H1 (cell line): ENCODE results near the gene CFAP92. TPM values are rescaled to one million over a fixed set of nuclear protein-coding genes. Genes with fewer than 3 reads are reported as not detected.

Source experiments
- CTCF ChIA-PET: fragments of 300-600 bp; sonication (Branson Sonifier 250); formaldehyde crosslinking; loops from one replicate; lab custom pipeline; 2021; ENCODE audit not compliant: partially characterized antibody; lab: Charles Lee
- POLR2A ChIA-PET: fragments of 300-600 bp; sonication (Branson Sonifier 250); formaldehyde crosslinking; loops from one replicate; lab custom pipeline; 2021; ENCODE audit warnings: inconsistent platforms; ENCODE audit not compliant: partially characterized antibody; lab: Charles Lee
- DNase-seq, 2 experiments: peaks; one replicate each; pipeline versions ENCODE4 v3.0.0 to v3.0.0-alpha.2; 2010 to 2022; ENCODE audit warnings: low spot score in 2 of 2, low read depth in 1 of 2, mixed read lengths in 1 of 2
- FAIRE-seq: peaks from 2 replicates; lab custom pipeline; 2011; peaks lifted over from hg19 to GRCh38; lab: Jason Lieb, UNC
- H2AFZ ChIP-seq: 2 replicates; pipeline ENCODE4 v1.8.1; 2012; ENCODE audit warnings: low read length, inconsistent platforms
- H2AK5ac ChIP-seq: 2 replicates; pipeline ENCODE4 v1.6.1; 2013; ENCODE audit warnings: low read depth, low read length
- H2BK120ac ChIP-seq: replicated peaks from 2 replicates; pipeline ENCODE3; 2013; ENCODE audit warnings: low read depth, low read length, inconsistent platforms
- H2BK12ac ChIP-seq: 2 replicates; pipeline ENCODE4 v1.6.1; 2013; ENCODE audit warnings: low read depth, low read length
- H2BK15ac ChIP-seq: 2 replicates; pipeline ENCODE4 v1.6.1; 2013; ENCODE audit warnings: low read length
- H2BK20ac ChIP-seq: 2 replicates; pipeline ENCODE4 v1.6.1; 2013; ENCODE audit warnings: low read length
- H2BK5ac ChIP-seq: 2 replicates; pipeline ENCODE4 v1.6.1; 2013; ENCODE audit warnings: low read depth, low read length
- H3K14ac ChIP-seq: 2 replicates; pipeline ENCODE4 v1.6.1; 2013; ENCODE audit warnings: inconsistent platforms; ENCODE audit not compliant: insufficient read length
- H3K18ac ChIP-seq: 2 replicates; pipeline ENCODE4 v1.6.1; 2013; ENCODE audit warnings: low read length; ENCODE audit errors: extremely low read depth
- H3K23ac ChIP-seq: 2 replicates; pipeline ENCODE4 v1.6.1; 2013; ENCODE audit warnings: inconsistent platforms; ENCODE audit not compliant: insufficient read length
- H3K23me2 ChIP-seq: 2 replicates; pipeline ENCODE4 v1.6.1; 2013; ENCODE audit warnings: low read depth, low read length
- H3K27ac ChIP-seq: 2 replicates; pipeline ENCODE4 v1.6.1; 2011; ENCODE audit warnings: low read depth, low read length, inconsistent platforms
- H3K27me3 ChIP-seq, 4 experiments: replicated peaks in 1 of 4; 1 replicate in 1 of 4; 2 replicates in 3 of 4; pipeline versions ENCODE4 v1.6.1 to v1.8.1; 2011 to 2013; ENCODE audit warnings: low read length in 3 of 4, mild to moderate bottlenecking in 3 of 4, inconsistent platforms in 2 of 4, mixed read lengths in 2 of 4, moderate library complexity in 1 of 4; ENCODE audit not compliant: control insufficient read depth in 3 of 4, insufficient read depth in 3 of 4; ENCODE audit errors: extremely low read depth in 1 of 4
- H3K36me3 ChIP-seq, 4 experiments: 2 replicates each; pipeline versions ENCODE4 v1.6.1 to v1.8.1; 2011 to 2013; ENCODE audit warnings: mild to moderate bottlenecking in 4 of 4, low read length in 3 of 4, moderate library complexity in 2 of 4, control low read depth in 1 of 4, inconsistent platforms in 1 of 4; ENCODE audit not compliant: insufficient read depth in 4 of 4, control insufficient read depth in 2 of 4
- H3K4ac ChIP-seq: replicated peaks from 2 replicates; pipeline ENCODE3; 2013; ENCODE audit warnings: low read length, low read depth, mixed read lengths, inconsistent platforms; ENCODE audit not compliant: insufficient read length
- H3K4me1 ChIP-seq, 4 experiments: replicated peaks in 1 of 4; 1 replicate in 1 of 4; 2 replicates in 3 of 4; pipeline versions ENCODE4 v1.6.1 to v1.8.1; 2011 to 2013; ENCODE audit warnings: low read length in 3 of 4, inconsistent platforms in 2 of 4, mixed read lengths in 1 of 4; ENCODE audit not compliant: insufficient read depth in 4 of 4, control insufficient read depth in 3 of 4
- H3K4me2 ChIP-seq, 2 experiments: 2 replicates each; pipeline versions ENCODE4 v1.6.1 to v1.8.1; 2011 to 2013; ENCODE audit warnings: low read depth in 2 of 2, low read length in 2 of 2, control low read depth in 1 of 2, inconsistent platforms in 1 of 2, mild to moderate bottlenecking in 1 of 2; ENCODE audit not compliant: insufficient read depth in 1 of 2
- H3K4me3 ChIP-seq, 4 experiments: fragments of 200-600, 300-600 bp in 1 of 4; sonication (generic), shearing (Covaris generic), sonication (Bioruptor Twin) in 1 of 4; 2 replicates each; pipeline versions ENCODE4 v1.5.1 to v1.8.1; 2011 to 2016; ENCODE audit warnings: low read length in 4 of 4, low read depth in 3 of 4, control low read depth in 2 of 4, inconsistent platforms in 2 of 4, mild to moderate bottlenecking in 2 of 4, mixed read lengths in 1 of 4, moderate library complexity in 1 of 4; ENCODE audit not compliant: insufficient read depth in 2 of 4; ENCODE audit errors: extremely low read depth in 1 of 4
- H3K56ac ChIP-seq: replicated peaks from 2 replicates; pipeline ENCODE3; 2013; ENCODE audit warnings: low read depth, mild to moderate bottlenecking, mixed read lengths, low read length, inconsistent platforms; ENCODE audit not compliant: insufficient read length
- H3K79me1 ChIP-seq: 2 replicates; pipeline ENCODE4 v1.6.1; 2013; ENCODE audit warnings: low read depth, low read length, control low read depth
- H3K79me2 ChIP-seq, 2 experiments: 2 replicates each; pipeline versions ENCODE4 v1.6.1 to v1.8.1; 2012 to 2013; ENCODE audit warnings: low read length in 2 of 2, mild to moderate bottlenecking in 2 of 2, inconsistent platforms in 1 of 2; ENCODE audit not compliant: insufficient read depth in 2 of 2, control insufficient read depth in 1 of 2
- H3K9ac ChIP-seq, 4 experiments: replicated peaks in 1 of 4; 1 replicate in 1 of 4; 2 replicates in 3 of 4; pipeline versions ENCODE4 v1.6.1 to v1.8.1; 2011 to 2013; ENCODE audit warnings: low read depth in 3 of 4, low read length in 3 of 4, control low read depth in 2 of 4, mild to moderate bottlenecking in 2 of 4, moderate library complexity in 2 of 4, inconsistent platforms in 1 of 4; ENCODE audit errors: extremely low read depth in 1 of 4
- H3K9me3 ChIP-seq, 2 experiments: 2 replicates each; pipeline versions ENCODE4 v1.6.1 to v1.8.1; 2012 to 2013; ENCODE audit warnings: mild to moderate bottlenecking in 2 of 2, moderate library complexity in 2 of 2, control low read depth in 1 of 2, inconsistent platforms in 1 of 2, low read depth in 1 of 2, low read length in 1 of 2, mixed read lengths in 1 of 2; ENCODE audit not compliant: insufficient read depth in 2 of 2
- H4K20me1 ChIP-seq, 2 experiments: replicated peaks in 1 of 2; 2 replicates each; pipeline versions ENCODE3 to v1.8.1; 2011 to 2013; ENCODE audit warnings: inconsistent platforms in 2 of 2, low read length in 2 of 2, mild to moderate bottlenecking in 1 of 2; ENCODE audit not compliant: insufficient read depth in 2 of 2, control insufficient read depth in 1 of 2
- H4K5ac ChIP-seq: 2 replicates; pipeline ENCODE4 v1.6.1; 2013; ENCODE audit warnings: low read length, low read depth, mixed read lengths, inconsistent platforms; ENCODE audit not compliant: insufficient read length
- H4K8ac ChIP-seq: 2 replicates; pipeline ENCODE4 v1.8.0; 2013; ENCODE audit warnings: mild to moderate bottlenecking, moderate library complexity, low read length, inconsistent platforms; ENCODE audit not compliant: insufficient read depth; ENCODE audit errors: extremely low read depth
- H4K91ac ChIP-seq: replicated peaks from 2 replicates; pipeline ENCODE3; 2013; ENCODE audit warnings: low read length, mixed read lengths, inconsistent platforms; ENCODE audit not compliant: insufficient read length
- BACH1 ChIP-seq: IDR thresholded peaks from 2 replicates; pipeline ENCODE4 v1.6.1; 2012; ENCODE audit warnings: low read length, improper control_type of control experiment
- HDAC6 ChIP-seq: IDR thresholded peaks from one replicate; pipeline ENCODE4 v1.7.1; 2012; ENCODE audit warnings: low read depth, mild to moderate bottlenecking, inconsistent platforms, low read length, moderate library complexity
- JUND ChIP-seq: IDR thresholded peaks from 2 replicates; pipeline ENCODE4 v1.6.1; 2011; ENCODE audit warnings: mild to moderate bottlenecking, improper control_type of control experiment, low read length
- POLR2A ChIP-seq, 2 experiments: IDR thresholded peaks; 1 replicate in 1 of 2; 2 replicates in 1 of 2; pipeline ENCODE4 v1.6.1; 2011; ENCODE audit warnings: low read depth in 2 of 2, low read length in 2 of 2, mild to moderate bottlenecking in 2 of 2; ENCODE audit errors: control extremely low read depth in 1 of 2
- POLR2AphosphoS5 ChIP-seq: IDR thresholded peaks from 2 replicates; pipeline ENCODE4 v1.6.1; 2011; ENCODE audit warnings: low read depth, low read length
- RFX5 ChIP-seq: IDR thresholded peaks from 2 replicates; pipeline ENCODE4 v1.6.1; 2011; ENCODE audit warnings: low read depth, low read length, improper control_type of control experiment, borderline replicate concordance
- SIRT6 ChIP-seq: IDR thresholded peaks from one replicate; pipeline ENCODE4 v1.7.1; 2012; ENCODE audit warnings: low read length, inconsistent platforms
- SP2 ChIP-seq: IDR thresholded peaks from 2 replicates; pipeline ENCODE4 v1.6.1; 2012; ENCODE audit warnings: mild to moderate bottlenecking, low read length, inconsistent platforms
- TAF1 ChIP-seq: IDR thresholded peaks from 2 replicates; pipeline ENCODE4 v1.6.1; 2011; ENCODE audit warnings: mild to moderate bottlenecking, low read depth, low read length
- TCF12 ChIP-seq: IDR thresholded peaks from 2 replicates; pipeline ENCODE4 v1.6.1; 2011; ENCODE audit warnings: low read depth, mild to moderate bottlenecking, low read length
- WGBS, 2 experiments: shearing (Covaris generic) in 1 of 2; methylation state at CpG; one replicate each; pipeline versions ENCODE4 v1.1.6 to v1.1.7; 2013 to 2015; ENCODE audit warnings: low lambda C conversion rate in 2 of 2, mixed read lengths in 2 of 2, inconsistent platforms in 1 of 2, low coverage in 1 of 2, missing lambda C conversion rate in 1 of 2; ENCODE audit not compliant: insufficient replicate concordance in 2 of 2, insufficient coverage in 1 of 2, insufficient read length in 1 of 2; ENCODE audit errors: extremely low coverage in 1 of 2, missing lambda C conversion rate in 1 of 2; 5-methylcytosine and 5-hydroxymethylcytosine counted together
- polyA plus RNA-seq, 7 experiments: library from polyadenylated mRNA; depleted of rRNA in 3 of 7; stranded (reverse) in 5 of 7; unstranded in 2 of 7; fragments of >200 nt in 5 of 7; fragments of 200-250 nt in 2 of 7; gene quantifications; 1 replicate in 5 of 7; 2 replicates in 1 of 7; 4 replicates in 1 of 7; pipeline versions ENCODE4 v1.2.1 to v1.2.3, GENCODE V29; 2011 to 2013; ENCODE audit warnings: missing spikeins in 2 of 7, mixed read lengths in 2 of 7
- total RNA-seq: library from RNA; stranded (reverse); fragmentation: NEBNext Ultra II Directional; extraction: Animal tissue kit (Norgen Biotek cat#: 25700); gene quantifications from 2 replicates; pipeline ENCODE4 v1.2.1, GENCODE V29; 2021

CFAP92 gene
- total and polyA plus RNA-seq, 2 of the 8 experiments (the other 6 are each of a cell fraction or from before 2014, with no cell fraction given) = 0.77 to 2.0 TPM

DNA sequence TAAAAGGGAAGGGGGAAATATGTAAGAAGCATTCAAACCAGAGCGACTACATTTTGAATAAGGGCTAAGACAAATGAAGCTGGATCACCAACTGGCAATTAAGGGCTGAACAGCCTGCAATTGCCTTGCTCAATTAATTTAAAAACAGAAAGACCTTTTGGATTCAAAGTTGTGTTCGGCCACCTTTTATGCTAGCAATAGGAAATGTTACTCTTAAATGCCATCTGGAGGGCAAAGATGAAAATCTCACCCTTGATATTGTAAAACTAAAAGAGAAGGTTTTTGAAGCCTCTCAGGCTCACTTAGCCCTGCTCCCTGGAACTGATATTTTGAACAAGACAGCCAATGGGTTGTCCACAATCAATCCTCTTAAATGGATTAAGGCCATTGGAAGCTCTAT lies 70.3 kb downstream of the CFAP92 start:
- Histone ChIP-seq H2BK12ac (no peak overlapping the region), H3K18ac (no peak overlapping the region), H3K23ac (no peak overlapping the region), H2BK15ac (no peak overlapping the region), H3K23me2 (no peaks in the 10 kb centered on the region), H4K20me1 (no peaks in the 10 kb centered on the region), H2AK5ac (no peak overlapping the region), H3K27me3 (no peaks in the 10 kb centered on the region), H2BK5ac (no peak overlapping the region), H3K4ac (no peak overlapping the region), H3K56ac (no peak overlapping the region), H3K4me1 (no peaks in the 10 kb centered on the region), H3K27ac (no peak overlapping the region), H4K91ac (no peak overlapping the region), H3K14ac (no peak overlapping the region), H3K79me1 (no peaks in the 10 kb centered on the region), H3K9ac (no peak overlapping the region), H4K5ac (no peak overlapping the region), H3K36me3 (peaks cover 0 to 8% (median 4%) of the 10 kb centered on the region in 4 experiments; a peak in 2 of 8 replicates), H4K8ac (no peak overlapping the region), H3K4me3 (no peak overlapping the region), H2AFZ (no peak overlapping the region), H3K79me2 (no peaks in the 10 kb centered on the region), H2BK20ac (no peak overlapping the region), H2BK120ac (no peak overlapping the region), H3K9me3 (peaks cover 63 to 71% of the 10 kb centered on the region in 2 experiments), H3K4me2 (no peak overlapping the region)
- ChIA-PET POLR2A (interaction anchor here (0.9 to 2.3 kb wide), 3 partner anchors 8 to 14 kb away, joined by 3 to 14 read pairs (median 4); no protein-coding TSS in a partner anchor), CTCF (interaction anchor here (0.8 to 1.4 kb wide), 4 partner anchors 10 to 46 kb away, joined by 3 read pairs; no protein-coding TSS in a partner anchor)
- WGBS, 2 experiments = 90% methylated on average over 2 of the region's 2 CpGs; no CpG with 5 or more reads in 1 of the 2 experiments
- FAIRE-seq (no peak), DNase-seq (no peak)
- TF ChIP-seq JUND (no peak), BACH1 (no peak), HDAC6 (no peak), SIRT6 (no peak), SP2 (no peak), POLR2A (IDR thresholded peaks at IDR 0.05; ENCODE audit: control extremely low read depth in 1 of 2, low read depth in 2 of 2, low read length in 2 of 2) (no peak), TAF1 (no peak), RFX5 (no peak), POLR2AphosphoS5 (no peak), TCF12 (no peak)
